K562 (cell line): ENCODE data around the gene MYH11. TPM values are rescaled to one million over a fixed set of nuclear protein-coding genes. Genes with fewer than 3 reads are reported as not detected.

Experiments used
- ATAC-seq: fragments of 200-7000 bp; cut with Tn5 transposase; 3 replicates; pipeline ENCODE4 v1.9.1; 2020; ENCODE audit warnings: moderate library complexity
- BruUV-seq: library from RNA; stranded (reverse); fragments of 400-500 nt; replicated peaks from 2 replicates; lab custom pipeline; 2021; lab: Mats Ljungman, UMichigan
- CTCF ChIA-PET: fragments of 300-600 bp; formaldehyde crosslinking; extraction: SDS; loops from one replicate; lab custom pipeline; 2021; ENCODE audit warnings: low intra/inter-chr PET ratio; lab: Yijun Ruan, JAX
- POLR2A ChIA-PET: fragments of 300-600, 350-650 bp; sonication (Branson Sonifier 250); formaldehyde crosslinking; extraction: SDS; loops from one replicate; lab custom pipeline; 2021; ENCODE audit warnings: antibody characterized with exemption, inconsistent platforms; lab: Yijun Ruan, JAX
- DNase-seq, 4 experiments: peaks; one replicate each; pipeline versions ENCODE4 v3.0.0 to v3.0.0-alpha.2; 2011 to 2018; ENCODE audit warnings: low spot score in 3 of 4, mixed read lengths in 3 of 4; ENCODE audit errors: extremely low read depth in 1 of 4
- FAIRE-seq: peaks from 2 replicates; lab custom pipeline; 2011; peaks lifted over from hg19 to GRCh38; lab: Jason Lieb, UNC
- H2AFZ ChIP-seq: 2 replicates; pipeline ENCODE4 v1.6.0; 2011; ENCODE audit warnings: low read depth, low read length, control low read depth, inconsistent platforms
- H3K27ac ChIP-seq: fragments of 200-600 bp; 3 replicates; pipeline ENCODE4 v1.8.0; 2011; ENCODE audit warnings: low read depth, mild to moderate bottlenecking, control low read depth, inconsistent platforms, low read length, moderate library complexity, mixed read lengths; ENCODE audit errors: extremely low read depth
- H3K27me3 ChIP-seq, 2 experiments: fragments of 300-600 bp in 1 of 2; 2 replicates in 1 of 2; 3 replicates in 1 of 2; pipeline versions ENCODE4 v1.6.0 to v1.8.0; 2011; ENCODE audit warnings: inconsistent platforms in 2 of 2, low read length in 2 of 2, mild to moderate bottlenecking in 1 of 2, mixed read lengths in 1 of 2, moderate library complexity in 1 of 2; ENCODE audit not compliant: control insufficient read depth in 2 of 2, insufficient read depth in 2 of 2
- H3K36me3 ChIP-seq: fragments of 300-600 bp; 3 replicates; pipeline ENCODE4 v1.8.0; 2011; ENCODE audit warnings: mild to moderate bottlenecking, low read length, inconsistent platforms; ENCODE audit not compliant: control insufficient read depth, insufficient read depth
- H3K4me1 ChIP-seq, 2 experiments: fragments of 200-600 bp in 1 of 2; replicated peaks in 1 of 2; 2 replicates in 1 of 2; 3 replicates in 1 of 2; pipeline versions ENCODE4 v1.5.1 to v1.8.0; 2011; ENCODE audit warnings: inconsistent platforms in 2 of 2, low read length in 2 of 2, mild to moderate bottlenecking in 1 of 2, mixed read lengths in 1 of 2, moderate library complexity in 1 of 2; ENCODE audit not compliant: control insufficient read depth in 2 of 2, insufficient read depth in 2 of 2
- H3K4me2 ChIP-seq: 2 replicates; pipeline ENCODE4 v1.6.1; 2011; ENCODE audit warnings: low read length, control low read depth, inconsistent platforms, mixed read lengths; ENCODE audit not compliant: insufficient read depth
- H3K4me3 ChIP-seq: fragments of 200-600 bp; sonication (generic), shearing (Covaris generic); 2 replicates; pipeline ENCODE4 v1.5.1; 2016; ENCODE audit warnings: control low read depth, inconsistent platforms
- H3K79me2 ChIP-seq: fragments of 200-600 bp; 3 replicates; pipeline ENCODE4 v1.8.0; 2011; ENCODE audit warnings: low read length, inconsistent platforms; ENCODE audit not compliant: control insufficient read depth, insufficient read depth
- H3K9ac ChIP-seq, 2 experiments: 2 replicates each; pipeline versions ENCODE4 v1.6.0 to v1.6.1; 2011; ENCODE audit warnings: low read depth in 2 of 2, low read length in 2 of 2, control low read depth in 1 of 2, inconsistent platforms in 1 of 2, mild to moderate bottlenecking in 1 of 2, mixed read lengths in 1 of 2; ENCODE audit not compliant: insufficient read depth in 1 of 2
- H3K9me1 ChIP-seq: one replicate; pipeline ENCODE4 v1.6.0; 2011; ENCODE audit warnings: inconsistent platforms, mild to moderate bottlenecking, low read length, moderate library complexity; ENCODE audit not compliant: control insufficient read depth, insufficient read depth
- H3K9me3 ChIP-seq: replicated peaks from 2 replicates; pipeline ENCODE4 v1.5.1; 2011; ENCODE audit warnings: low read depth, low read length, inconsistent platforms; ENCODE audit not compliant: control insufficient read depth, insufficient read depth
- H4K20me1 ChIP-seq: replicated peaks from 2 replicates; pipeline ENCODE4 v1.6.1; 2011; ENCODE audit warnings: low read length, inconsistent platforms, mixed read lengths; ENCODE audit not compliant: control insufficient read depth, insufficient read depth
- ATF1 ChIP-seq, 2 experiments: fragments of 450-650 bp in 1 of 2; IDR thresholded peaks; 2 replicates each; pipeline ENCODE4 v1.6.1; 2016; ENCODE audit warnings: missing compliant biosample characterization in 1 of 2, missing genetic modification characterization in 1 of 2
- CTBP1 ChIP-seq: fragments of 450-650 bp; IDR thresholded peaks from 2 replicates; pipeline ENCODE4 v1.6.1; 2016; ENCODE audit warnings: borderline replicate concordance
- HNRNPLL ChIP-seq: fragments of 200-400 bp; formaldehyde crosslinking; IDR thresholded peaks from 2 replicates; pipeline ENCODE4 v1.6.1; 2017; ENCODE audit warnings: low read length, low read depth, mild to moderate bottlenecking; ENCODE audit not compliant: poor library complexity, severe bottlenecking
- MCM2 ChIP-seq: fragments of 450-650 bp; IDR thresholded peaks from 2 replicates; pipeline ENCODE4 v1.6.1; 2017; ENCODE audit warnings: low read depth, mild to moderate bottlenecking
- NFE2 ChIP-seq: IDR thresholded peaks from 2 replicates; pipeline ENCODE4 v1.6.1; 2014; ENCODE audit warnings: antibody characterized with exemption, low read depth
- NRF1 ChIP-seq, 2 experiments: fragments of 450-650 bp; IDR thresholded peaks in 1 of 2; conservative IDR thresholded peaks in 1 of 2; 2 replicates each; pipeline ENCODE4 v1.6.1; 2014; ENCODE audit warnings: mild to moderate bottlenecking in 2 of 2
- PHF21A ChIP-seq: fragments of 450-650 bp; IDR thresholded peaks from 2 replicates; pipeline ENCODE4 v1.6.1; 2017; ENCODE audit warnings: low read depth, borderline replicate concordance
- POLR2H ChIP-seq: IDR thresholded peaks from 2 replicates; pipeline ENCODE4 v1.6.1; 2016; ENCODE audit warnings: missing genetic modification characterization, low read depth, mild to moderate bottlenecking, control low read depth, missing compliant biosample characterization, moderate library complexity
- POLR3A ChIP-seq: IDR thresholded peaks from 2 replicates; pipeline ENCODE4 v1.6.1; 2011; ENCODE audit warnings: borderline replicate concordance, mild to moderate bottlenecking, moderate library complexity; ENCODE audit not compliant: insufficient read length, insufficient read depth; ENCODE audit errors: extremely low read depth
- RCOR1 ChIP-seq, 2 experiments: IDR thresholded peaks; 2 replicates each; pipeline ENCODE4 v1.6.1; 2012; ENCODE audit warnings: low read depth in 2 of 2, low read length in 2 of 2, borderline replicate concordance in 1 of 2, improper control_type of control experiment in 1 of 2
- SIRT6 ChIP-seq: IDR thresholded peaks from one replicate; pipeline ENCODE4 v1.6.1; 2012; ENCODE audit warnings: low read depth, mild to moderate bottlenecking, control low read depth, inconsistent platforms, low read length, moderate library complexity
- TEAD2 ChIP-seq: fragments of 450-650 bp; IDR thresholded peaks from 2 replicates; pipeline ENCODE4 v1.6.1; 2016; ENCODE audit warnings: missing genetic modification characterization, control low read depth, missing compliant biosample characterization
- YY1 ChIP-seq, 3 experiments: IDR thresholded peaks; 2 replicates each; pipeline ENCODE4 v1.6.1; 2011; ENCODE audit warnings: low read length in 2 of 3, mild to moderate bottlenecking in 2 of 3, moderate library complexity in 2 of 3, borderline replicate concordance in 1 of 3, control low read depth in 1 of 3, low read depth in 1 of 3; ENCODE audit not compliant: insufficient read depth in 3 of 3, insufficient replicate concordance in 2 of 3, control insufficient read depth in 1 of 3, insufficient read length in 1 of 3; ENCODE audit errors: extremely low read depth in 1 of 3
- ZKSCAN1 ChIP-seq: fragments of 150-350 bp; IDR thresholded peaks from 2 replicates; pipeline ENCODE4 v1.6.1; 2016; ENCODE audit warnings: low read depth, low read length
- ZNF253 ChIP-seq: fragments of 250-450 bp; sonication (Bioruptor Pico); conservative IDR thresholded peaks from 2 replicates; pipeline ENCODE4 v1.6.1; 2021; ENCODE audit warnings: mild to moderate bottlenecking
- ZNF384 ChIP-seq: IDR thresholded peaks from 2 replicates; pipeline ENCODE4 v1.6.1; 2012; ENCODE audit warnings: low read depth, low read length, improper control_type of control experiment
- WGBS: fragments of 100-300 bp; shearing (Covaris generic); methylation state at CpG from one replicate; pipeline ENCODE4 v1.1.6; 2016; ENCODE audit warnings: low coverage, mixed read lengths; ENCODE audit not compliant: insufficient coverage; ENCODE audit errors: missing lambda C conversion rate; 5-methylcytosine and 5-hydroxymethylcytosine counted together
- in situ Hi-C: fragments of 300-500 bp; cut with MboI; formaldehyde crosslinking; loops from 4 replicates; pipeline ENCODE4 v1.15.0; 2018; ENCODE audit warnings: inconsistent platforms, mixed read lengths
- intact Hi-C: fragments of 100-400 bp; cut with micrococcal nuclease; formaldehyde crosslinking; loops from 2 replicates; pipeline ENCODE4 v1.14.2; 2022
- polyA plus RNA-seq, 8 experiments: library from polyadenylated mRNA; depleted of rRNA in 4 of 8; stranded (reverse) in 5 of 8; unstranded in 3 of 8; fragments of >200 nt; fragmentation: Nextera tagmentation in 2 of 8; fragmentation: Illumina TruSeq in 1 of 8; extraction: Ambion mirVana in 2 of 8; extraction: Trizol in 1 of 8; gene quantifications; 2 replicates each; pipeline versions ENCODE4 v1.2.1 to v1.2.3, GENCODE V29; 2011 to 2014; ENCODE audit warnings: inconsistent platforms in 1 of 8, missing spikeins in 1 of 8
- total RNA-seq, 7 experiments: library from RNA; depleted of rRNA in 6 of 7; stranded (reverse); fragments of >200 nt in 6 of 7; fragmentation: Illumina TruSeq in 2 of 7; extraction: Trizol in 2 of 7; gene quantifications; 2 replicates each; pipeline versions ENCODE4 v1.2.1 to v1.2.3, GENCODE V29; 2011 to 2021; ENCODE audit warnings: low replicate concordance in 1 of 7
- TF ChIP-seq, protein P1 (sequence below): sonication (generic); formaldehyde crosslinking; IDR thresholded peaks from 2 replicates; pipeline ENCODE4 v1.9.0; 2022; ENCODE audit warnings: mild to moderate bottlenecking, missing genetic modification reagents

MYH11 gene
- total and polyA plus RNA-seq, 9 of the 15 experiments (the other 6 are each of a cell fraction or from before 2014, with no cell fraction given), result 0.05 to 0.47 (median 0.08) TPM; not detected in 5

DNA sequence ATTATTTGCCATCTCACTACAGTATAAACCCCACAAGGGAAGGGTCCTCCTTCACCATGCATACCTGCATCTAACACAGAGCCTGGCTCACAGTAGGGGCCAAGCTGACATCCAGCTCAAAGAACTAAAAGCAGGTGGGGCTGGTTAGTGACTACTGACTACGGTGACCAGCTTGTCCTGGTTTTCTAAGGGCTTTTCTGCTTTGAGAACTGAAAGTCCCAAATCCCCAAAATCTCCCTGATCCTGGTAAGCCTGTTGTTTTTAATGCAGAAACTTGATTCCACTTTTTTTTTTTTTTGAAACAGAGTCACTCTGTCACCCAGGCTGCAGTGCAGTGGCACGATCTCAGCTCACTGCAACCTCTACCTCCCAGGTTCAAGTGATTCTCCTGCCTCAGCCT is 117.4 kb downstream of the MYH11 start (continued):
- no peak for TF ChIP-seq RCOR1 (IDR thresholded peaks at IDR 0.05; ENCODE audit: borderline replicate concordance in 1 of 2, low read depth in 2 of 2, low read length in 2 of 2)

DNA sequence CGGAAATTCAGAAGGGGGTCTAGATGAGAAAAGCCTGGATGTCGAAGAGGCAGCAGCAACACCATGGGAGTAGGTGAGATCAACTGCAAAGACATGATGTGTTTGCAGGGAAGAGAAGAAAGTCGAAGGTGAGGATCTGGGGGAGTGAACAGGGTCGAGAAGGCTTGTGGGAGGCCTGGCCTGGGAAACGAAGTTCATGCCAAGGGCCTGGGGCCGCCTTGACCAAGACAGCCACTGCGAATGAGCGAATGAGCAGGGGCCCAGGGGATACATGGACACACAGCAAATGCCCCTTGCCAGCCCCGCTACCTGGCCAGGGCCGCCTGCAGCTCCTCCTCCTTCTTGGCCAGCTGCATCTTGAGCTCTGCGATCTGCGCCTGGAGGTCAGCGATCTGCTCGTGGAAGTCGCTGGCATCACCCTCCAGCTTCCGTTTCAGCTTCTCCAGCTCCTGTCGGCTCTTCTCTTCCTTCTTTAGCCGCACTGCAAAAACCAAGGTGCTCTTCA is 119.6 kb downstream of the MYH11 start:
- peaks cover 19 to 47% of the 10 kb centered on the region in 2 experiments; a peak in 3 of 5 replicates for H3K27me3 ChIP-seq
- H3K9ac ChIP-seq, result no peak overlapping the region
- H3K79me2 ChIP-seq, result no peaks in the 10 kb centered on the region
- no peak for TF ChIP-seq TEAD2
- no peak for TF ChIP-seq HNRNPLL
- no peak for TF ChIP-seq NFE2
- no peak for TF ChIP-seq CTBP1
- TF ChIP-seq ATF1 (CRISPR knock-in tag; IDR thresholded peaks at IDR 0.05), result no peak
- no peak for TF ChIP-seq ATF1 (tag; IDR thresholded peaks at IDR 0.05)
- no peak for TF ChIP-seq PHF21A
- TF ChIP-seq ZNF253 (CRISPR knock-in tag), result no peak
- TF ChIP-seq, protein P1, sequence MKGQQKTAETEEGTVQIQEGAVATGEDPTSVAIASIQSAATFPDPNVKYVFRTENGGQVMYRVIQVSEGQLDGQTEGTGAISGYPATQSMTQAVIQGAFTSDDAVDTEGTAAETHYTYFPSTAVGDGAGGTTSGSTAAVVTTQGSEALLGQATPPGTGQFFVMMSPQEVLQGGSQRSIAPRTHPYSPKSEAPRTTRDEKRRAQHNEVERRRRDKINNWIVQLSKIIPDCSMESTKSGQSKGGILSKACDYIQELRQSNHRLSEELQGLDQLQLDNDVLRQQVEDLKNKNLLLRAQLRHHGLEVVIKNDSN, result no peak
- TF ChIP-seq POLR2H (tag), result no peak
- TF ChIP-seq YY1 (IDR thresholded peaks at IDR 0.05; ENCODE audit: borderline replicate concordance in 1 of 3, control insufficient read depth in 1 of 3, extremely low read depth in 1 of 3, insufficient read depth in 3 of 3, insufficient read length in 1 of 3, insufficient replicate concordance in 2 of 3, low read depth in 1 of 3, low read length in 2 of 3), result no peak
- TF ChIP-seq ZNF384, result no peak
- TF ChIP-seq NRF1 (conservative IDR thresholded peaks at IDR 0.05 in 1 of 2, IDR thresholded peaks at IDR 0.05 in 1 of 2), result no peak
- TF ChIP-seq POLR3A, result no peak
- TF ChIP-seq SIRT6, result no peak
- TF ChIP-seq ZKSCAN1, result no peak
- TF ChIP-seq MCM2, result no peak
- TF ChIP-seq, all 486 proteins: peak for 0
- no peak overlapping the region for H2AFZ ChIP-seq
- no peaks in the 10 kb centered on the region for H3K9me1 ChIP-seq
- no peak overlapping the region for H3K4me3 ChIP-seq
- no peak overlapping the region for H3K27ac ChIP-seq
- no peak for FAIRE-seq
- intact Hi-C loops, result no loop called here
- H3K4me1 ChIP-seq, result peaks cover 0 to 3% of the 10 kb centered on the region in 2 experiments; a peak in 1 of 5 replicates
- H3K4me2 ChIP-seq, result no peak overlapping the region
- ChIA-PET CTCF (no interaction called here), POLR2A (no interaction called here)
- 16% methylated on average over 16 of the region's 18 CpGs for WGBS
- ATAC-seq, result no peak
- H3K9me3 ChIP-seq, result peaks cover 6% of the 10 kb centered on the region
- in situ Hi-C loops, result no loop called here
- no peak for DNase-seq
- H4K20me1 ChIP-seq, result no peaks in the 10 kb centered on the region; the same call in 1 of the 2 replicates
- no TSS peak for BruUV-seq
- H3K36me3 ChIP-seq, result no peaks in the 10 kb centered on the region
